Liver (tissue), 9 donors: Measurements from ENCODE around the gene FUCA1. TPM values are rescaled to one million over a fixed set of nuclear protein-coding genes. Genes with fewer than 3 reads are reported as not detected.
A peak's percentile ranks its signal among the peaks of the same experiment; 100 is the strongest.

Experiments used
- DNase-seq: peaks from one replicate; pipeline ENCODE4 v3.0.0-alpha.2; 2017; ENCODE audit warnings: low spot score
- H3K27ac ChIP-seq, 2 donors: one replicate each; pipeline ENCODE4 v1.7.0; 2013; ENCODE audit warnings: inconsistent platforms in 2 of 2, low read length in 2 of 2, control low read depth in 1 of 2, low read depth in 1 of 2, mild to moderate bottlenecking in 1 of 2
- H3K27me3 ChIP-seq, 4 donors: one replicate each; pipeline versions ENCODE4 v1.6.1 to v1.7.0; 2013; ENCODE audit warnings: low read length in 3 of 4, inconsistent platforms in 1 of 4, mild to moderate bottlenecking in 1 of 4, moderate library complexity in 1 of 4; ENCODE audit not compliant: control insufficient read depth in 4 of 4, insufficient read depth in 4 of 4
- H3K36me3 ChIP-seq, 4 donors: one replicate each; pipeline versions ENCODE4 v1.6.1 to v1.7.0; 2013; ENCODE audit warnings: low read length in 3 of 4, mild to moderate bottlenecking in 3 of 4, low read depth in 1 of 4, moderate library complexity in 1 of 4; ENCODE audit not compliant: control insufficient read depth in 4 of 4, insufficient read depth in 3 of 4
- H3K4me1 ChIP-seq, 4 donors: one replicate each; pipeline versions ENCODE4 v1.6.1 to v1.7.0; 2013; ENCODE audit warnings: low read length in 3 of 4, mild to moderate bottlenecking in 3 of 4, moderate library complexity in 1 of 4; ENCODE audit not compliant: control insufficient read depth in 4 of 4, insufficient read depth in 4 of 4
- H3K4me3 ChIP-seq, 3 donors: one replicate each; pipeline versions ENCODE4 v1.6.1 to v1.7.0; 2013; ENCODE audit warnings: low read length in 3 of 3, control low read depth in 1 of 3, low read depth in 1 of 3, mild to moderate bottlenecking in 1 of 3
- H3K9ac ChIP-seq, 2 donors: one replicate each; pipeline ENCODE4 v1.7.0; 2013; ENCODE audit warnings: low read length in 2 of 2, mild to moderate bottlenecking in 2 of 2, moderate library complexity in 2 of 2, control low read depth in 1 of 2, low read depth in 1 of 2
- H3K9me3 ChIP-seq, 4 donors: one replicate each; pipeline versions ENCODE4 v1.6.1 to v1.7.0; 2013; ENCODE audit warnings: low read length in 3 of 4; ENCODE audit not compliant: control insufficient read depth in 4 of 4
- ATF3 ChIP-seq: IDR thresholded peaks from 2 replicates; pipeline ENCODE4 v1.6.1; 2016; ENCODE audit warnings: antibody characterized with exemption
- CTCF ChIP-seq: fragments of 150-350 bp; IDR thresholded peaks from 2 replicates; pipeline ENCODE4 v1.5.1; 2017; ENCODE audit warnings: improper control_type of control experiment, low read depth, low read length; ENCODE audit not compliant: missing input control
- EGR1 ChIP-seq, 2 donors: IDR thresholded peaks; 2 replicates each; pipeline ENCODE4 v1.6.1; 2016 to 2018; ENCODE audit warnings: antibody characterized with exemption in 2 of 2, low read depth in 2 of 2
- FOXA1 ChIP-seq: IDR thresholded peaks from 2 replicates; pipeline ENCODE4 v1.6.1; 2016; ENCODE audit warnings: antibody characterized with exemption
- FOXA2 ChIP-seq: IDR thresholded peaks from 2 replicates; pipeline ENCODE4 v1.6.1; 2016; ENCODE audit warnings: antibody characterized with exemption
- GABPA ChIP-seq, 2 donors: IDR thresholded peaks in 1 of 2; conservative IDR thresholded peaks in 1 of 2; 2 replicates each; pipeline ENCODE4 v1.6.1; 2016; ENCODE audit warnings: antibody characterized with exemption in 2 of 2, mild to moderate bottlenecking in 1 of 2, moderate library complexity in 1 of 2
- HNF4A ChIP-seq, 2 donors: conservative IDR thresholded peaks; 2 replicates each; pipeline ENCODE4 v1.6.1; 2016; ENCODE audit warnings: antibody characterized with exemption in 2 of 2, mild to moderate bottlenecking in 2 of 2
- HNF4G ChIP-seq: IDR thresholded peaks from 2 replicates; pipeline ENCODE4 v1.6.1; 2016; ENCODE audit warnings: antibody characterized with exemption
- JUND ChIP-seq, 2 donors: IDR thresholded peaks; 2 replicates each; pipeline ENCODE4 v1.6.1; 2016; ENCODE audit warnings: antibody characterized with exemption in 2 of 2
- MAX ChIP-seq: IDR thresholded peaks from 2 replicates; pipeline ENCODE4 v1.6.1; 2016; ENCODE audit warnings: antibody characterized with exemption
- NR2F2 ChIP-seq: IDR thresholded peaks from 2 replicates; pipeline ENCODE4 v1.6.1; 2016; ENCODE audit warnings: antibody characterized with exemption
- RAD21 ChIP-seq, 2 donors: IDR thresholded peaks; 2 replicates each; pipeline ENCODE4 v1.6.1; 2016; ENCODE audit warnings: antibody characterized with exemption in 2 of 2, mild to moderate bottlenecking in 2 of 2
- REST ChIP-seq: IDR thresholded peaks from 2 replicates; pipeline ENCODE4 v1.6.1; 2016; ENCODE audit warnings: antibody characterized with exemption, mild to moderate bottlenecking
- RXRA ChIP-seq, 2 donors: IDR thresholded peaks; 2 replicates each; pipeline ENCODE4 v1.6.1; 2017 to 2018; ENCODE audit warnings: antibody characterized with exemption in 2 of 2, mild to moderate bottlenecking in 1 of 2
- SP1 ChIP-seq: IDR thresholded peaks from 2 replicates; pipeline ENCODE4 v1.6.1; 2018; ENCODE audit warnings: antibody characterized with exemption, mild to moderate bottlenecking
- TAF1 ChIP-seq: conservative IDR thresholded peaks from 2 replicates; pipeline ENCODE4 v1.6.1; 2016; ENCODE audit warnings: antibody characterized with exemption, mild to moderate bottlenecking
- YY1 ChIP-seq: IDR thresholded peaks from 2 replicates; pipeline ENCODE4 v1.6.1; 2016; ENCODE audit warnings: antibody characterized with exemption, mild to moderate bottlenecking
- ZBTB33 ChIP-seq: IDR thresholded peaks from 2 replicates; pipeline ENCODE4 v1.6.1; 2016; ENCODE audit warnings: antibody characterized with exemption
- WGBS: extraction: QIAGEN DNeasy Blood & Tissue Kit; methylation state at CpG from one replicate; pipeline ENCODE4 v1.1.7; 2013; 5-methylcytosine and 5-hydroxymethylcytosine counted together
- polyA plus RNA-seq, 2 donors: library from polyadenylated mRNA; stranded (reverse) in 1 of 2; unstranded in 1 of 2; fragments of 200-250 nt in 1 of 2; fragments of >200 nt in 1 of 2; fragmentation: Nextera tagmentation in 1 of 2; extraction: Ambion mirVana in 1 of 2; gene quantifications; one replicate each; pipeline versions ENCODE4 v1.2.1 to v1.2.3, GENCODE V29; 2013 to 2015
- total RNA-seq, 2 donors: library from RNA; depleted of rRNA; stranded (reverse); fragments of >200 nt; gene quantifications; one replicate each; pipeline ENCODE4 v1.2.3, GENCODE V29; 2014
- donor health status: healthy.
- donor health status: healthy.
- donor health status: healthy.
- donor health status: healthy.
- donor health status: healthy.

Gene FUCA1
- total and polyA plus RNA-seq, 4 donors, result 33.8 to 58.0 (median 44.7) TPM

DNA sequence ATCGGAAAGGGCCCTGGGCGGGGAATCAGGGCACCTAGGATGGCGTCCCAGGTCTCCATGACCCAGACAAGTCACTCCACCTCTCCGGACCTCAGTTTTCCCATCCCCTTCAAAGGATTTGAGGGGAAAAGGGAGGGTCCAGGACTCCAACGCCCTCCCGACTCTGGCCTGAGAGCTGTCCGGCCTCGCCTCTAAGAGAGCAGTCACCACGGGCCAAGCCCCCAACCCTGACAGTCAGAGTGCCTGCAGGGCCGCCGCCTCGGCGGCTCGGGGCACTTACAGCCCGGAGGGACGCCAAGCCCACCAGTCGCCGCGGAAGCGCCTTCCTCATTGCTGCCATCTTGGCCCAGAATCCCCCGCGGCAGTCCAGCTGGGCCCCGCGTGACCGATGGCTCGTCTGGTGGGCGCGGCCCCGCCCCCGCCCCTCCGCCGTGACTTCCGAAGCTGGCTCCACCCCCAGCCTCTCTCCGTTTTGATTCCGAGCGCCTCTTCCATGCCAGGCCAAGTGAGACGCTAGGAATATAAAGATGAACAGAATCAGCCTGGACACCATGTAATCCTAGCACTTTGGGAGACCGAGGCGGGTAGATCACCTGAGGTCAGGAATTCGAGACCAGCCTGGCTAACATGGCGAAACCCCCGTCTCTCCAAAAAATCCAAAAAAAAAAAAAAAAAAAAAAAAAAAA, 42.9 kb downstream of the FUCA1 start, which contains the start of gene HMGCL:
Gene HMGCL (minus strand): TSS at position 354 of the 686 bp plus-strand sequence. CDS start 14 bp downstream, at position 340.
- Histone ChIP-seq H3K27ac (peak within 1 kb of the TSS; percentile 99 to 100), H3K4me3 (peak within 1 kb of the TSS; percentile 90 to 99 (median 98)), H3K27me3 (no peaks in the 10 kb centered on the region), H3K36me3 (peaks cover 0 to 2% (median 0%) of the 10 kb centered on the region in 4 donors), H3K9ac (peak within 1 kb of the TSS; percentile 98 to 99), H3K9me3 (no peaks in the 10 kb centered on the region), H3K4me1 (peaks cover 7 to 18% (median 14%) of the 10 kb centered on the region in 4 donors)
- peak; percentile 91 for DNase-seq
- WGBS, result under 1% methylated on average over 42 of the region's 42 CpGs
- TF ChIP-seq MAX (no peak), EGR1 (IDR thresholded peaks at IDR 0.05; ENCODE audit: low read depth in 2 of 2) (peak; percentile 95 to 96), GABPA (IDR thresholded peaks at IDR 0.05 in 1 of 2, conservative IDR thresholded peaks at IDR 0.05 in 1 of 2) (peak in 1 of 2 donors; percentile 45), CTCF (no peak), FOXA1 (no peak), RAD21 (IDR thresholded peaks at IDR 0.05) (peak; percentile 16 to 25), JUND (IDR thresholded peaks at IDR 0.05) (peak in 1 of 2 donors; percentile 14), TAF1 (peak; percentile 53), YY1 (peak; percentile 99), ATF3 (no peak), SP1 (peak; percentile 11), REST (peak; percentile 88), HNF4A (conservative IDR thresholded peaks at IDR 0.05) (peak in 1 of 2 donors; percentile 15), ZBTB33 (peak; percentile 51), RXRA (IDR thresholded peaks at IDR 0.05) (no peak), FOXA2 (no peak), HNF4G (no peak), NR2F2 (no peak)
